ENCODE data around the gene SLC12A7.

Gene SLC12A7

DNA sequence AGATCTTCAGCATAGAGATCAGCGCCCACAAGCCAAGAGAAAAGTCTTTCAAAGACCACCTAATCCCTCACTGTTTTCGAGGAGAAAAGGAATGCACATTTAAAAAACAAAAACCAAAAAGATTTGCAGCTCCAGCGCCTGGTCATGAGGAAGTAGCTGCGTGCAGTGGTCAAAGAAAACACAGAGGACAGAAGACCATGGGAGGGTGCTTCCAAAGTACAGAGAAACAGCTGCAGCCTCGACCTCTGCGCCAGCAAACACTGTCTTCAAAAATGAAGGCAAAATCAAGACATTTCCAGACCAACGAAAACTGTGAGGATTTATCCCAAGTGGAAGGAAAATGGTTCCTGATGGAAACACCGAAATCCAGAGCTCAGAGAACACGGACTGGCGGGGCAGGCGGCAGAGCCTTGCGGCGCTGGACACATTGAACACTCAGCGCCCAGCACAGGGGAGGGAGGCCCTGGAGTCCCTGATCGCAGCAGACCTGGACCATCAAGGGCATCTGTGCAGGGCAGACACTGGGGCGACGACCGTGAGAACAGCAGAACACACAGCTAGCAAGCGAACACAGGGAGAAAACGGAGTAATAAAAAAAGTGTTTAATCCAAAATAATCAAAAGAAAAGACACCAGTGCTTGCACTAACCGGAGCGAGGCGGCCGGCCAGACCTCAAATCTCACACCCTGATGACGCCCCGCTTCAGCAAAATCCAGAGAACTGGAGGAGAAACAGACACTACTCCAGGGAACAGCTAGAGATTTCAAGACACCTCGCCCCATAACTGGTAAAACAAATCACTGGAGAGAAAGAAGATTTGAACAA, 12.6 kb upstream of the SLC12A7 start:
- no peak for DNase-seq

DNA sequence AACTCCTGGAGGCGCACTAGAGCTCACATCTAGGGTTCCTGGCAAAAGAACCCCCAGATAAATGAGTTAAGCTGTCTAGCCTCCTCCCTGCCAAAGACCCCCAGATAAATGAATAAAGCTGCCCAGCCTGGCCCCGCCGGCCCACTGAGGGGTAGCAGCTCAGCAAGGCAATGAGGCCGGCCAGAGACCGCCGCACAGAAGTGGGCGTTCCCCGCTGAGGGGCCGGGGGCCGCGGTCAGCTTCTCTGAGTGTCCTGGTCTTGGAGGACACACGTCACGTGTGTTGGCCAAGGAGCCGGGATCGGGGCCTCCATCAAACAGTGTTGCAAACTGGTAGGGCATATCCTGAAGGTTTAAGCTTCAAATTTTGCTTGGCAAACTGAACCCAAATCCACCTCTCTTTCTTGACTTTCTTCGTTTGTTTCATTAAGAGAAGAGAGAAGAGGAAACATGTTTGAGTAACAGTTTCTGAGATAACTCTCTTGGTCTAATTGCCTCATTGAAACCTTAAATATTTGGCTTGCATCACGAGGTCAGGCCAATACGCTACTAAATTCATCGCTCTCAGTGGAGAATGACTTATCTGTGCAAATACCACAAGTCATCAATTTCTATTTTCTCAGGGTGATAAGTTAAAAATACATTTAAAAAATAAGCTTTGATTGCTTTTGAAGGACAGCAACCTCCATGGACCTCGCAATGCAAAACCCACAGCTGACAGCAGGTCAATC, 11.7 kb upstream of the SLC12A7 start:
- DNase-seq: no peak

GRCh38 chr5:1122511-1123294, 10.8 kb upstream of the SLC12A7 start:
- DNase-seq: no peak

DNA sequence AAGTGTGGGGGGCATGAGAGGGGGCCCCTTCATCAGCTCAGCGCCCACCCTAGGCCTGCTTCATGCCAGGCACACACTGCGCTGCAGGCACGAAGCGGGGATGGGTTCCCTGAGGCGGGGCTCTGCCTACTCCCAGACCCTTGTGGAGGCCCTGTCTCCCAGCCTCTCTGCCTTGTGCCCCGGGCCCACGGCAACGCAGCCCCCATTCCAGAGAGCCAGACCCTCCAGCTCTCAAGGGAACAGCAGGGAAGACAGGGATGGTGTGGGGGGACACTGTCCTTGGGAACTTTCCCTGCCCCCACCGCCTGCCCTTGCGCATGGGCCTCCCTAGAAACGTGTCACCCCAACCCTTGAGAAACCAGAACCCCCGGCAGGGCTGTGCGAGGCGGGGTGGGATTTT, 10.0 kb upstream of the SLC12A7 start:
- DNase-seq: no peak

DNA sequence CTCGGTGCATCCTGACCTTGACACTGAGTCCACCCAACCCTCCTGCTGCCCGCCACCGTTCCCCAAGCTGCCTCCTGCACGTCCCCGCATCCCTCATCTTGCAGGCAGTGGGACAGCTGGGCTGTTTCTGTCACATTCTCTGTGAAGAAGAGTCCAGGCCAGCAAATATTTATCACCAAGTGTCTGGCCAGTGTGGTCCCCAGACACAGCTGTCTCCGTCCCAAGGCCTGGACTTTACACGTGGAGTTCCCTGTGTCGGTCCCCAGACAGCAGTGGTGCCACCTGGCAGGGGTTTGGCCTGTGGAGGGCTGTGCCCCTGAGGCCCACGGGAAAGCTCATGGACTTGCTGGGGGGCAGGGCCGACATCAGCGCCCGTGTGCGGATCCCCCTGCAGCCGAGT, 9.2 kb upstream of the SLC12A7 start:
- DNase-seq: no peak

DNA sequence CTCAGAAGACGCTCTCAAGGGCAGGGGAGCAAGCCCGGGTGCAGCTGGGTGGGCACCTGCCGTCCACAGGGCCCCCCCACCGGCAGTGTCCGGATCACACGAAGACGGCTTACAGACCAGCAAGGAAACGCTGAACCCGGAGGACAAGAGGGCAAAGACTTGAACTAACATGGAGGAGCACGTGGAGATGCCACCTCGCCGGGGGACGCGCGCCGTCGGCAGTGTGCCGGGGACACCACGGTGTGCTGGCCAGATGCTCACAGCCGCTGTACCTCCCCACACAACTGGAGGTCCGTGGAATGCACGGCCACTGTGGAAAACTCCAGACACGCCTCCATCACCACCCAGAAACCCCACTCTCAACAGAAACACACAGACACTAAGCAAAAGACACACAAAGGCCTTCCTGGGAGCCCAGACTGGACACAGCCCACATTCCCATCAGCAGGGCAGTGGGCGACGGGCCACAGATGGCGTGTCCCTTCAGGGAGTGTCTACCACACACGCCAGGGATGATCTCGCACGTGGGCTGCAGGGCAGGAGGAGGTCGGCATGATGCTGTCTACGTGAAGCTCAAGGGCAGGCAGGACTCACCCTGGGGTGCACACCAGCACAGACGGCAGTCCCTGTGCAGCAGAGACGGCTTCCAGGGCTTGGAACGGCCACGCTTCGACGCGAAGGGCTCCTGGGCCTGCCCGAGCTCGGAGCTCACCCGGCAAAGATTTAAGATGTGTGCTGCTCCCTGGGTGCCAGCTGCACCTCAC, 8.6 kb upstream of the SLC12A7 start:
- no peak for DNase-seq

- no peak for DNase-seq
These were observed 7.5 kb upstream of the SLC12A7 start for GRCh38 chr5:1119312-1119831.

- no peak for DNase-seq
These were observed 6.9 kb upstream of the SLC12A7 start for GRCh38 chr5:1118738-1119137.

GRCh38 chr5:1118231-1118698, 6.4 kb upstream of the SLC12A7 start:
- no peak for DNase-seq

GRCh38 chr5:1116977-1117376, 5.1 kb upstream of the SLC12A7 start:
- no peak for DNase-seq

DNA sequence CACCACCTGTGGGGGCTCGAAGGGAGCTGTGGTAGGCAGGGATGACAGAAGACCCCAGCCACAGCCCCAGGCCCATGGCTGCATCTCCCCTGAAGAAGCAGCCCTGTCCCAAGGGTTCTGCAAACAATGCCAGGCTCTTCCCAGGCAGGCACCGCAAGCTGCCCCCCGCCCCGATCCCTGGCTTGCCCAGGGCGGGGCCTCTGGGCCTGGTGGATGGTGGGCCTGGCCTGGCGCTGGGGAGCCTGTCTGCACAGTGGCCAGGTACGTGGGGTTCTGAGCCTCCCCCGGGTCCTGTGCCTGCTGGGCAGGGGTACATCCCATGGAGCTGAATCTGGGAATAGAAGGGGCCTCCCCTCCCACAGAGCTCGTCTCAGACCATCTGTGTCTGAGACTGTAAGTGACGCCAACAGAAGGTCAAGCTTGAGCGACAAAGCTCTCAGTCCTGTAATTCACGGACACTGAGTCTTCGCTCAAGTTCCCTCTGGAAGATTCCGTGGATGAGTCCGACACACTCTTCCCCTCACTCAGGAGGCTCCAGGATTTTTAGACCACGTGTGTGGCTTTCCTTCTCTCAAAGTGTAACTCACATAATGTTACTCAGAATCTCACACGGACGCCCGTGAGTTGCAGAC, 4.4 kb upstream of the SLC12A7 start:
- no peak for DNase-seq

GRCh38 chr5:1115123-1115815, 3.4 kb upstream of the SLC12A7 start:
- no peak for DNase-seq

DNA sequence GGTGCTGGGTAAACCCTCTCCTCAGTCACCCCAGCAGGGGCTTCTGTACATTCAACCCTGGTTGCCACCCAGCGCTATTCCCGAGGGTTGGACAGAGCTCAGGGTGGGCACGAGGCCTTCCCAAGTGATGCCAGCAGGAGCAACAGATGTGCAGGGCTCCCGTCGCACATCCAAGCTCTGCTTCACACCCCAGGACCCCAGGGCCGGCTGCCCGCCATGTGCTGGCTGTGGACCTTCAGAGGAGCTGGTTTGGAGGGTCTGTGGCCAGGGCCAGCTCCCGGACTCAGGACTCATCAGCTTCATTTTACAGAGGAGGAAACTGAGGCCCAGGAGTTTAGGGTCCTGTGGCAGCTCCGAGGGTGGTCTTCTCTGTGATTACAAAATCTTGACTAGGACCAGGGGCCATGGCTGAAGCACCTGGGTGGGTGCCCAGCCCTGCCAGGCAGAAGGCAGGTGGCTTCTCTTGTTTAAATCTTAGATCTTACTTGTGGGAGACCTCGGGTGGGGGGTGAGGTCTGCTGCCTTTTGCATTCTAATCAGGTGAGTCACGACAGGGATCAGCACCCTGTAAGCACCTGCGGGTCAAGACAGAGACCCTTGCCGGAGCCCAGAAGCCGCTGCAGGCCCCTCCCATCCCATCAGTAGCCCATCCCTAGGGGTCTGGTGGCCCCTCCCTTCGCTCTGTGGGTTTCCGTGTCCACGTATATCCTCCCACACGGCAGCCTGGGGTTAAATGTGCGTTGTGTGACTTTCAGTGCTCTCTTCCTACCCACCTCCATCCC, 2.1 kb upstream of the SLC12A7 start:
- DNase-seq: no peak

DNA sequence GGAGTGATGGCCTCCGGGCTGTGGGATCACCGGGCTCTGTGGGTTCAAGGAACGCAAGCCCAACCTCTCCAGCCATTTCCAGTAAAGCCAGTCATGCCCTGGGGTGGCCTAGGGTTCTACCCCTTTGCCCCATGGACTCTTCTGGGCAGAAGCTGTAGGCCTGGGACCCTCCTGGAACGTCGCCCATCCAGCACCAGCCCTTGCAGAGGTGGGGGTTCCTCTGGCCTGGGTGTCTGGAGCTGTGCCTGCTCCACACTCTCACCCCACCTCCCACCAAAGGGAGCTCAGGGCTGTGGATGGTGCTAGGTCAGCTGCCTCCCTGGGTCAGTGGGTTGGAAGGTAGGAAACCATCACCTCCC, 1.4 kb upstream of the SLC12A7 start:
- no peak for DNase-seq

DNA sequence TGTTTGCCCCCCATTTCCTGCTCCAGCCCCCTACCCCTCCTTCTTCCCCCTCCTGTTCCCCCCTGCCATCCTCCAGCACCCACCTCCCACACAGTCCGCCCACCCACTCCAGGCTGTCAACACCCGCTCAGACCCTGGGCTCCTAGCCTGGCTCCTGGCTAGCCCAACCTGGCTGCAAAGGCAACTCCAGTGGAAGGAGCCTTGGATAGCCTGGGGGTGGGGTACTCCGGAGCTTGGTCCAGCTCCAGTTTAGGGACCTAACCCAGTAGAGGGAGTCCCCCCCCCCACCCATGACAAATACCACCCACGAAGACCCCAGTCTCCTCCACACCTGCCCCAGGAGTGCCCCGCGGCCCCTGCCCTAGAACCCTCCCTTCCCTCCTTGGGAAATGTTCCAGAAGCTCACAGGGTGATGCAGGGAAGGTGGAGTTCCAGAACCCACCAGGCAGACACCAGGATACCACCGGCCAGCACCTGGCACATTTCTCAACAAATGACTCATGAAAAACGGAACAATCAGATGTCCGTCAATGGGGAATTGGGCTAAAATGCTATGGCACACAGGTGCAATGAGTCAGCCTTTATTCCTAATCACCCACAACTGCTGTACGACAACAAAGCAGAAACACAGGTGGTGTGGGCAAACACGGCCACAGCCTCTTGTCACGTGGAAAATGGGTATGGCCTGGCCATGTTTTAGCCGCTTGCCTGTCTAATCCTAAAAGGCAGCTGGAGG, 901 bp upstream of the SLC12A7 start:
- no peak for DNase-seq

GRCh38 chr5:1111241-1111726, 579 bp downstream of the SLC12A7 start:
- DNase-seq: no peak

DNA sequence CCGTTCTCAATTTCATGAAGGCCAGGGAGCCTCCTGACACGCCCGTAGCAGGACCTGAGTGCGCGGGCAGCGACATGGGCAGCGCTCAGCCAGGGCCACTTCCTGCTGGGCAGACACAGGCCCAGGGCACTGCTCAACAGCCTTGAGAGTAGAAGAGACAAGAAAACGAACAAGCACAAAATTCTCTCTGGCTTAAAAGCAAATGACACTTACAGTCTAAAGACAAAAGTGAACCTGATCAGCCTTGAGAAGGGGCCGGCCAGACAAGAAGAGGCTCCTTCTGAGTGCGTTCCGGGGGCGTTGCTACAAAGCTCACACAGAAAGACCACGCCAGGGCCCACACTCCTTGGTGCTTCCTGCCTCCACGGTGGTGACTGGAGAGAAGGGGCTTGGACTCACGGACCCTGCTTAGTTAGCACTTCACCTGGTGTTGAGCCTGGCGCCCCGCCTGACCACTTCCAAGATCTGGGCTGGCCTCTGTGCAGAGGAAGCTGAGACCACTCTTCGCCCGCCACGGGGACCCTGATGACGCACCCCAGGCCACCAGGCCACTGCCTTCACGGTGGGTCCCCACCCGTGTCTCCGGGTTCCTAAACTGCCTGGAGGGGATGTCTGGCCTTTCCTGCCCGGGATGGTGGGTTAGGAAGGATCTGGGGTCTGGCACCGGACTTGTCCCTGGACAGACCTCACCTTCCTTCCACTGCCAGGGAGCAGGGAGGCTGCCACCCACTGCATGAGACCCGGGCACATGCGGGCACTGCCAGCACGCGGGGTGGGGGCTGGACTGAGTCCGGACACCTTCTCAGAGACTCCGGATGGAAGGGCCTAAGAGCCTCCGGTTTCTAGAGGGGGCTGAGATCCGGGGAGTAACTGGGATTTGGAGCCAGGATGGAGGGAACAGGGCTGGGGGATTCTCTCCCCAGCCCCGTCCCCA, 1.3 kb downstream of the SLC12A7 start:
- no peak for DNase-seq

DNA sequence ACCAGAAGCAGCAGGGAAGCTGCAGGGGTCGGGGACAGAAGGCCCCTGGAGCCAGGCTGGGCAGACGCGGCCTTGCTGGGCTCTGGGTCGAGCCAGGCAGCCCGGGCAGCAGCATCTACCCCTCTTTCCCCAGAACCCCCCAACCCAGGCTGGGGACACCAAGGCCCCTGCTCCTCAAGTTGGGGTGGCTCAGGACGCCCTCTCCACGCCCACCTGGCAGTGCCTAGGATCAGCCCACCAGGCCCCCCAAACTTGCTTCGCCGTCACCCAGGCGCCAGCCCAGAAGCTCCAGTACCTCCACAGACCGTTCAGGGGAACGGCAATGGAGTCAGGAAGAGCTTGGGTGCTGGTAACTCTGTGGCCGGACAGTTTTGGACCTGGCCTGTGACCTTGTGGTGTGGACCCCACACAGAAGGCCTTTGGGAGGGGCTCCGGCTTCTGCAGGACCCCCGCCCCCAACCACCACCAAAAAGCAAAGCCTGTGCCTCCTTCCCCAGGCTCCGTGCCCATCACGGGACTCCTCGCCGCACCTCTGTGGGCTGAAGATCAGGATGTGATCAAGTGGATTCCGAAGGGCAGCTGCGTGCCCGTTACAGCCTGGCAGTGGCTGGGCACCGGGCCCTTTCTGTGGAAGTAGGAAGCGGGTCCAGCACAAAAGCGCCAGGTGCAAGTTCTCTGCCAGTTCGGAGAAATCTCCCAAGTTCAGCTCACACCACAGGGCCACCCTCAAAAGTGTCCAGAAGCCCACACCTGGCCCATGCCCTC, 2.1 kb downstream of the SLC12A7 start:
- no peak for DNase-seq
